ENCODE measurements around the gene IBA57.

GRCh38 chr1:228209657-228210056 lies 44.1 kb downstream of the IBA57 start:
- no peak for TF ChIP-seq POLR2A (IDR thresholded peaks at IDR 0.05; ENCODE audit: low read length)
- no peak for TF ChIP-seq JUN (IDR thresholded peaks at IDR 0.05)
- no peak for TF ChIP-seq CTCF (IDR thresholded peaks at IDR 0.05)
- TF ChIP-seq SMC3 (IDR thresholded peaks at IDR 0.05) = no peak
- TF ChIP-seq EP300 (IDR thresholded peaks at IDR 0.05) = no peak
- no peak for TF ChIP-seq ZSCAN20 (CRISPR knock-in tag; IDR thresholded peaks at IDR 0.05)
- TF ChIP-seq MAZ (IDR thresholded peaks at IDR 0.05; ENCODE audit: borderline replicate concordance, low read depth, low read length) = no peak
- TF ChIP-seq MAX (IDR thresholded peaks at IDR 0.05) = no peak

Measured in A549 (cell line).